CD4-positive, alpha-beta T cell treated with Interleukin-6 for 4 hours (primary cell): ENCODE measurements around the gene KLK8.

ENCODE experiments used
- DNase-seq: peaks from one replicate; pipeline ENCODE4 v3.0.0-alpha.2; 2020; ENCODE audit warnings: mixed read lengths

The KLK8 gene, protein sequence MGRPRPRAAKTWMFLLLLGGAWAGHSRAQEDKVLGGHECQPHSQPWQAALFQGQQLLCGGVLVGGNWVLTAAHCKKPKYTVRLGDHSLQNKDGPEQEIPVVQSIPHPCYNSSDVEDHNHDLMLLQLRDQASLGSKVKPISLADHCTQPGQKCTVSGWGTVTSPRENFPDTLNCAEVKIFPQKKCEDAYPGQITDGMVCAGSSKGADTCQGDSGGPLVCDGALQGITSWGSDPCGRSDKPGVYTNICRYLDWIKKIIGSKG

DNA sequence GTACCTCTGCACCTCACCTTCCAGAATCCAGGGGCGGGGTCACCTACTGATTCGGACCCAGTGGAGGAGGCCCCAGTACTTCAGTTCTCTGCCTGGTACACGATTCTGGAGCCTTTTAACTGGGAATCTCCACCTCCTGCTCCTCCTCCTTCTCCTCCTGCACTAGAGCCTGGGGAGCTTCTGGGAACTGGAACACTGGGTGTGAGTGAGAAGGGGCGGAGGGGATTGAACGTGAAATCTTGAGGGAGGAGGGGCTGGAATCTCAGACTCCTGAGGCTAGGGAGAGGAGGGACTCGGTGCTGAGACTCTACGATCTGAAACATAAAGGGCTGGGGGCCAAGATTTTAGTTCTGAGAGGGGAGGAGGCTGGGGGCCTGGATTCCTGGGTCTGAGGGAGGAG is at the start of gene KLK8:
TSS of gene KLK8 (minus strand) at position 90 of the 400 bp plus-strand sequence. CDS start 437 bp downstream, outside the sequence.
- DNase-seq: no peak

DNA sequence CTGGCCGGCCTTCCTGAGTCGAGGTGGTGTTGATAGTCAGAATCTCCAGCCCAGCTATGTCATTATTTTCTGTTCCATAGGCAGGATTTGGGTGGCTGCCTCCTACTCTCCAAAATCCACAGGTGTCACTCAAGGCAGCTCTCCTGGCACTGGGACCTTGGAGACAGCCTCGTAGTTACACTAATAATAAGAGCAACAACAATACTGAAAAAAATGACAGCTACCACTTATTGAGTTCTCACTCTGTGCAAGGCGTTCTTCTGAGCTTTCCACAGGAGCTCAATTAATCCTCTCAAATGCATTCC is 45.6 kb upstream of the KLK8 start:
- no peak for DNase-seq

DNA sequence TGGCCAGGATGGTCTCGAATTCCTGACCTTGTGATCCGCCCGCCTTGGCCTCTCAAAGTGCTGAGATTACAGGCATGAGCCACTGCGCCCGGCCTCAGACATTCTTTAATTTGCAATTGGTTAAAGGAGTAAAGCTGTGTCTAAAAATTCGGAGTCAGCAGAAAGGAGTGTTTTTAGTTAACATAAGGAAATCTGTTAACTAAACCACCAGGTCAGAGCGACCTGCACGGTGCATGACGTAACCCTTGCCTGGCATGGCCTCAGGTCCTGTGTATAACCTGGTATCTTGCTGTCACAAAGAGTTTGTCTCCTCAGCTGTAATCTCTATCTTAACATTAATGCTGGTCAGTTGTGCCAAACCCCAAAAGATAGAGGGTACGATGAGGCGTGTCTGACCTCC is 42.9 kb upstream of the KLK8 start:
- DNase-seq: no peak

DNA sequence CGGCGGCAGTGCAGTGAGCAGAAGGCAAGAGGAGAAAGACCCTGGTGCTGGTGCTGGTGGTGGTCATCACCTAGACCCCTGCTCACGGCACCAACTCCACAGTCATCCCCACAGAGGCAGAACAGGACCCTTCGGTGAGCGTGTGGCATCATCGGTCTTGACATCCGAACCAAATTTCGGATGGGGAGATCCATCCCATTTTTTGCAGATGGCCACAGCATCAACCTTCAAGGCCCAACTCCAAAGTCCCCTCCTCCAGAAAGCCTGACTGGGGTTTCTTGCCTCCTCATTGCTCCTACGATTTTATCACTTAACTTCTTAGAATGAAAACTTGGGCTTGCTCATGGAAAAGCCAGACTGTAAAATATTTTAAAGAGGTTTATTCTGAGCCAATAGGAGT is 42.1 kb upstream of the KLK8 start:
- DNase-seq: no peak

DNA sequence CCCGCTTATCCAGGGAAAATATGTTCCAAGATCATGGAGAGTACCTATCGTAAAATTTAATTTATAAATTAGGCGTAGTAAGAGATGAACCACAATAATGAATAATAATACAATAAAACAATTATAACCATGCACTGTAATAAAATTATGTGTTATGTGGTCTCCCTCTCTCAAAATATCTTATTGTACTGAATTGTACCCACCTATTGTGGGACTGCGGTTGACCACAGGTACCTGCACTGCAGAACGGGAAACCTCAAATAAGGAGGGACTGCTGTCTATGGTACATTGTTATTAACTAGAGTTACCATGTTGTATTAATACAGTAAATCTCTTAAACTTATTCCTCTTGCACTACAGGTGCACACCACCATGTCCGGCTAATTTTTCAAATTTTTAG is 38.7 kb upstream of the KLK8 start:
- DNase-seq: no peak

DNA sequence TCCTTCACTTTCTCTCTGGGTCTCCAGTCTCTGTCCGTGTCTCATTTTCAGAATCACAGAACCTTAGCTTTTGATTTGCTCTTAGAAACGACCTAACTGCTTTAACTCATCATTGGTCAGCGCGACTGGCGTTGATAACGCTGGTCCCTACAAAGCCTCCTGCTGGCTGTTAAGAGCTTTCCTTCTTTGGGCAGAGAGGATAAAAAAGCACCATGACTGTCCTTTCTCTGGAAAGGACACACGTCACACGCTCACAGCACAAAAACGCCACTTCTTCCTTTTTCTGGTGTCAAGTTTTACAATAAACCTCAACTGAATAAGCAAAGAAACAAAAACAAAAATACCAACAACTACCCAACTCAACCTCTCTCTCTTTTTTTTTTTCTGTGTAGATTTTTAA is 35.1 kb upstream of the KLK8 start:
- DNase-seq: no peak

DNA sequence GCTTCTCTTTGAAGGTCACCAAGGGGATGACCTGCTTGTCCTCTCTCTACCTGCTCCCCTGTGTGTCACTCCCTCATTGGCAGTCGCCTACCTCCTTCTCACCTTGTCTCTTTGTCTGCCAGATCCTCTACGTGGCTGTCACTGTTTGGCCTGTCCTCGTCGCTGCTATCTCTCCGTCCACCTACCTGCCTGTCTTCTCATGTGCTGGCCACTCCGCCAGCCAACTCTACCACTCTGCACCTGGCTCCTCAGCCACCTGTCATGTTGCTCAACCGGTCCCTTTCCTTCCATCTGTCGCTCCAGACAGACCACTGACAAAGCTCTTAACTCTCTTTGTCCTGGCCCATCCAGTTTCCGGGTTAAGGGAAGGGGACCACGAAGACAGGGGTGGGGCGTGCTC is 33.3 kb upstream of the KLK8 start, which contains the start of gene KLK12:
TSS of gene KLK12 (minus strand) at position 299 of the 400 bp plus-strand sequence. CDS start 381 bp downstream, outside the sequence.
- no peak for DNase-seq

DNA sequence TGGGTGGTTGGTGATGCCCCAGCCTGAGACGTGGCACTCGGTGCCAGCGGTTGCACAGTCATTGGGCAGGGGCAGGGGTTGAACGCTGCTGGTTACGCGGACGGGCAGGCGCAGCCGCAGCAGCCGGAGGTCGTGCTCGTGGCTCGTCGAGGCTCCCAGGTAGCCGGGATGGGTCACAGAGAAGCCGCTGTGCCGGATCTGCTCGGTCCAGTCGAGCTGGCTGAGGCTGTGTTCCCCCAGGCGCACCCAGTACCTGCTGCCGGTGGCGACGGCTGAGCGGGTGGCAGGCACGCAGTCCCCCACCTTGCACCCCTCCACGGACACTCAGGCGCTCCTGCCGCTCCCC is 30.4 kb upstream of the KLK8 start:
- DNase-seq: no peak

DNA sequence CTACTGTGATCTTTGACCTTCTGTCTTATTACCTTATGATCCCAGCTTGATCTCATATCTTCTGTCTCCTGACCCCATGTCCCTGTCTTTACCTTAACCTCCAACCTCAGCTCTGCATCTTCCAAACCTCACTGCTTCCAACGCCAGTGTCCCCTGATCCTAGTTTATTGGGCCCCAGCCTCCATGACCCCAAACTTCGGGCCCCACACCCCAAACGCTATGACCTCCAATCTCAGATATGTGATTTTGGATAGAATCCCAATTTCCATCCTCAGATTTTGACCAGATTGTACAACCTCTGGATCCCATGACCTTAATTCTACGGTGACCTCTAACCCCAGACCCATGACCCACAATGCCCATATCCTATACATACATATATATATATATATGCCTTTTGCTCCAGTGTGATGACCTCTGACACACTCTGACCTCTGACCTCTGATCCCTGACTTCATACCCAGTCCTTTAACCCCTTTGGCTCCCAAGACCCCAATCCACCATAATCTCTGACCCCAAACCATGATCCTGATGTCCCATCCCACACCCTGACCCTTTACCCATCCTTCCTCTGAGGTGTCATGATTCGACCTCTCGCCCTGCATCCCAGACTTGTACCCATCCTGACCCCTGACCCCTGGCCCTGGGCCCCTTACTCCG is 29.9 kb upstream of the KLK8 start:
- no peak for DNase-seq

DNA sequence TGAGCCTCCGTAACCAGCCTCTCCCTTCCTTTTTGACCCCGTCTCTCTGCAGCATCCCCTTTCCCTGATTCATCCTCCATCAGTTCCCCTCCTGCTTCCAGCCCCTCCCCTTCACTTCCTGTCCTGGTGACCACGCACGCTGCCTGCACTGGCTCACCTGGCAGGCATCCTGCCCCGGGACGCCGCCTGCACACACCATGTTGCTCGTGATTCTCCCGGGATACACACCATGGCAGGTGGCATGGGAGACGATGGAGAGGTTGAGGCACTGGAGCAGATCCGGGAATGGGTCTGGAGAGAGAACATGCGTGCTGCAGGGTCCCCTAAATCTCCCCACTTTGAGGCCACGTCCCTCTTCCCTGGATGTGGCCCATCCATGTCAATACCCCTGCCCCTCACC is 29.2 kb upstream of the KLK8 start:
- no peak for DNase-seq

DNA sequence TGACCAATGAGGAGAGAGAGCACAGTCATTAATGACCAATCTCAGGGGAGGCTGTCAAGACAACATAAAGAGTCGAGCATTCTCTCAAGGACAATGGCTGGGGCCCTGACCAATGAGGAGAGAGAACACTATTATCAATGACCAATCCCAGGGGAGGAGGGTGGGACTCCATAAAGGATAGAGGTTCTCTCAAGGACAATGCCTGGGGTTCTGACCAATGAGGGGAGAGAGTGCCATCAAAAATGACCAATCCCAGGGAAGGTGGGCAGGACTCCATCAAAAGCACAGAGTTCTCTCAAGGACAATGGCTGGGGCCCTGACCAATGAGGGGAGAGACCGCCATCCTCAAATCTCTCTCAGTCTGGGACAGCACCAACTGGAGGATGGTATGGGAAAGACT is 28.3 kb upstream of the KLK8 start:
- DNase-seq: no peak

DNA sequence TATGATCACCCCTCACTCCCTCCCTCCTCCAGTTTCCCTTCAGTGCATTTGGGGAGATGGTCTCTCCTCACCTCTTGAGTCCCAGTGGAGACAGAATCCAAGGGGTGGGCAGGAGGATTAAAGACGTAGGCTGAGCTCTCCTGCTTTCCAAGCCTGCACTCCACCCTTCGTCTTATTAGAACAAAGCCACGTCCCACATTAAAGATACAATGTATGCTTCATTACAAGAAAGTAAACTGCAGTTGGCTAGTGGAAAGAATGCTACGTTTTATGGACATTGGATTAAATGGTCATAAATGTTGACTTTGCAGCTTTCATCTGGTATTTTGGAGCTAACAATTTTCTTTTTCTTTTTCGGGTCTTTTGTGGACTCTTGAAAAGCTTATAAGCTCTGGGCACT is 26.5 kb upstream of the KLK8 start:
- DNase-seq: no peak

DNA sequence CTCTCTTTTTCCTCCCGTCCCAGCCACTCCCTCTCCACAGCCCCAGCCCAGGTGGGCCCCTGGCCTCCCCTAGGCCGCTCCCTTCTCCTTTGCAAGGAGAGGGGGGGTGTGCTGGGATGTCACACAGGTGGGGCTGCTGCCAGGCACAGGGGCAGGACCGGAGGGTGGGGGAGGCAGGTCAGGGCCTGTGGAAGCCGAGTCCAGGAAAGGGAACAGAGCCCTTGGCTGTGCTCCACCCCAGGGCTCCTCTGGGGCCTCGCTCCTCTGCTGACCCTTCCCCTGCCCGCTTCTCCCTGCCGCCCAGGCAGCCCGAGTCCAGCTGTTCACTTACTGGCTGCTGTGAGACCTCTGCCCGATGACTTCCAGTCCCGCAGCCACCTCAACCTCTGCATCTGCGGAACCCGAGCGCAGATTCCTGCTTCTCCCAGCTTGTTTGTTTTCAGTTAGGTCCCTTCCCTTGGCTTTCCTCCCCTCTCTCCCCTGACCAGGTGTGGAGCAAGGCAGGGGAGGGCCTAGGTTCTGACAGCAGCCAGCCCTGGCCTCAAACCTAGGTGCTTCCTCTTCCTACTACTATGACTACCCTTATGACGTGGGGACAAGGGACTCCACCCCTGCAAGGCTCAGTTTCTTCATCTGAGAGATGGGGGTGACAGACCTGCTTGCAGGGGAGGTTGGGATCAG is 25.9 kb upstream of the KLK8 start:
- no peak for DNase-seq

DNA sequence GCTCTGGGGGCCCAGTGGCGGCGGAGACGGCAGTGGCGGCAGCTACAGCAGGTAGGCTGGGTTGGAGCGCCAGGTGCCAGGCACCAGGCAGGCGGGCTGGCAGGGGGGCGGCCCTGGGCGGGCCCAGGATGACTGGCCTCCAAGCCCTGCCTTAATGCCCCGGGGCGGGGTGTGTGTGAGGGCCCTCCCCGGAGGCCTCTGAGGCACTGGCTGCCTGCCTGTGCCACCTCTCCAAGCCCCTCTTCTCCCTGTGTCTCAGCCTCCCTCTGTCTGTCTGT is 25.1 kb upstream of the KLK8 start, which contains the start of gene KLK11:
TSS of gene KLK11 (minus strand) at position 63 of the 278 bp plus-strand sequence. CDS start 985 bp downstream, outside the sequence.
- DNase-seq: no peak

DNA sequence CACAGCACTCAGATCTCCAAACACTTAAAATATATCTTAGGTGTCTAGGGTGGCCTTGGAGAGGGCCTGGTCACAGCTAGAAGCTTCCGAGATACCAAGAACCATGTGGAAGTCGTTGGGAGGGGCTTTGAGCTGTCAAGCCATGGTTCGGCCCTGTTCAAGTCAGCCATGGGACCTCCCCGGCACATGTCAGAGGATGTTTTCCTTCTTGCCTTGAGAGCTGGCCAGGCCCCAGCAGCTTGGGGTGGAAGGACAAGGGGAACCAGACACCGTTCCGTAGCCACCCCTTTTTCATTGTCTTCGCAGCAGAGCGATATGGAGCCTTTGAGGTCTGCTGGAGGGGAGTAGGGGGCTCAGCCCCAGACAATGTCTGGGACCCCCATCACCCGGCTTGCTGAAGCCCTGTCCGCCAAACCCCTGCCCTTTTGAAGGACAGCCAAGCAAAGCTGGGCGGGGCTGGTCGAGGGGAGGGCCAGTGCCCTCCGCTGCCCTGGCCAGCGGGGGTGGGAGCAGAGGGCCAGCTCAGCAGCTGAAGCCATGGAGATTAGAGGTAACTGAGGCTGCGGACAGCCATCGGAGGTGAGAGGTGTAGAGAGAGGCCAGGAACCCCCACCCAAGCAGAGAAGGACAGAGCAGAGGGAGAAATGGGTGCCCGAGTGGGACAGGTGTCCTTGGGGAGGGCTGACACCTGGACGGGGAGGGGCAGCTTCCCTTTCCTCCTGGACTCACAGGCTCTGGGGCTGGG is 24.6 kb upstream of the KLK8 start:
- no peak for DNase-seq

DNA sequence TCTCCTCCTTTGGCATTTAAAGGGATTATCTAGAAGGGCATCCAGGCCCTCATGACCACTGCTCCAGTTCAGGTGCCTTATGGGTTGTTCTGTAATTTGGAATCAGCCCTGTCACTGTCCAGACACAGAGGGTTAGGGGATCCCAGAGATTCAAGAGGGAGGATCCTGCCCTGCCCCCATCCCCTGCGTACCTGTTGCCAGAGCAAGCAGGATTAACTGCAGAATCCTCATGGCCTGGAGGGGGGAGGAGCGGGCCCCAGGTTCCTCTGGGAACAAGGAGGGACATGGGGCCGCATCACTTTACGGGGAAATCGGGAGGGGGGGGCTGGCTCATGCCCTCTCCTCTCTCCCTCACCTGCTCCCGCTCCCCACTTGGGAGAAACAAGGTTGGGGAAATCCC is 24.0 kb upstream of the KLK8 start:
- DNase-seq: no peak

DNA sequence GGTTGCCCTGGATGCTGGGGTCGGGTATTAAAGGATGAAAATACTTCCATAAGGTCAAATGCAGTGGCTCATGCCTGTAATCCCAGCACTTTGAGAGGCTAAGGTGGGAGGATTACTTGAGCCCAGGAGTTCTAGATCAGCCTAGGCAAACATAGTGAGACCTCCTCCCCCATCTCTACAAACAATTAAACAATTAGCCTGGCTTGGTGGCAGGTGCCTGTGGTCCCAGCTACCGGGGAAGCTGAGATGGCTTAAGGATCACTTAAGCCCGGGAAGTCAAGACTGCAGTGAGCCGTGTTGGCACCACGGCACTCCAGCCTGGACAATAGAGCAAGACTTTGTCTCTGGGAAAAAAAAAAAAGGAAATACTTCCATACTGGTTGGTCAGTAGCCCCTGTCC is 23.5 kb upstream of the KLK8 start:
- DNase-seq: no peak

DNA sequence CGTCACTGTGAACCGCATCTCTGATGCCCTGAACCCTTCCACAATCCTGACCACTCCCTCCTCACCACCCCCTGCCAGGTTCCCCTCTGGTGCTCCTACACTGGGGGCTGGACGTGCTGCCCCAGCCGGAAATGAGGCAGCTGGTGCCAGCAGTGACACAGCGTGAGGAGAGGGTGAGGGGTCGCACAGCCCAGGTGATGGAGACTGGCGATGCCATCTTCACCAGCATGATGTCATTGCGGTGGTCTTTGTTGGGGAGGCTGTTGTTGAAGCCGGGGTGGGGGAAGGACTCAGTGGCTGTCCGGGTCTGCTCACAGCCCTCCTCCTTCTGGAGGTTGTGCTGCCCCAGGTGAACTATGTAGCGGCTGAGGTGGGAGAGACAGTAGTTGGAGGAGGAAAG is 22.5 kb upstream of the KLK8 start:
- no peak for DNase-seq

DNA sequence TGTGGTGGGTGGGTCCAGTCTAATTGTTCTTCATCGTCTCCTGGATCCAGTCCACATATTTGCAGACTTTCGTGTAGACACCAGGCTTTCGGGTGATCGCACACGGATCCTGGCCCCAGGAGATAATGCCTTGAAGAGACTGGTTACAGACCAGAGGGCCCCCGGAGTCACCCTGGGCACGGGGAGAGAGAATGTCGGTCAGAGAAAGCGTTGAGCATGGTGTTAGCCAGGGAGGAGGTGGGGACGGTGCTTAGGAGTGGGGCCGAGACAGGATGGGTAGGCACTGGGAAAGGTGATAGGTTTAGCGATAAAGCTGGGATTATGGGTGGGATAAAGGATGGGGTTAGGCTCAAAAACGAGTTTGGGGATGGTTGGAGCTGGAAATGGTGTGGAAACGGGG is 21.1 kb upstream of the KLK8 start:
- no peak for DNase-seq

DNA sequence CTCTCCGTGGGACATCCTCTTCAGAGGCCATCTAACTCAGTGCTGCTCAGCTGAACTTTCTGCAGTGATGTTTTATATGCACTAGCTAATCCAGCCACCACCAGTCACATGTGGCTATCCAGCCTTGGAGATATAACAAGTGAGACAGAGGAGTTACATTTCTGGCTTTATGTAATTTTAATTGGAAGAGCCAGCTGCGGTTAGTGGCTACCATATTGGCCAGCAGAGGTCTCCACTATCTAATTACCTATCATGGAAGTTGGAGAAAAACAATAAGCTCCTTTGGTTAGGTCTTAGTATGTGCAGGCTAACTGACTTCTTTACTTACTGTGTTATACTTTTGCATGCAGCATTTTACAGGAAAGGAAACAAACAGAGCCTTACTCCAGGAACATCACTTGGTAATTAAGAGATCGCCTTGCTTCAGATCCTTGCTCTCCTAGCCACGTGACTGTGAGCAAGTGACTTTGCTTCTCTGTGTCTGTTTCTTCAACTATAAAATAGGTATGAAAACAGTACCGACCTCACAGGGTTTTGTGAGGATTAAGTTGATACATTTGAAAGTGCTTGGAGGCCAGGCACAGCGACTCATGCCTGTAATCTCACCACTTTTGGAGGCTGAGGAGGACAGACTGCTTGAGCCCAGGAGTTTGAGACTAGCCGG is 19.7 kb upstream of the KLK8 start:
- DNase-seq: peak; percentile 13

DNA sequence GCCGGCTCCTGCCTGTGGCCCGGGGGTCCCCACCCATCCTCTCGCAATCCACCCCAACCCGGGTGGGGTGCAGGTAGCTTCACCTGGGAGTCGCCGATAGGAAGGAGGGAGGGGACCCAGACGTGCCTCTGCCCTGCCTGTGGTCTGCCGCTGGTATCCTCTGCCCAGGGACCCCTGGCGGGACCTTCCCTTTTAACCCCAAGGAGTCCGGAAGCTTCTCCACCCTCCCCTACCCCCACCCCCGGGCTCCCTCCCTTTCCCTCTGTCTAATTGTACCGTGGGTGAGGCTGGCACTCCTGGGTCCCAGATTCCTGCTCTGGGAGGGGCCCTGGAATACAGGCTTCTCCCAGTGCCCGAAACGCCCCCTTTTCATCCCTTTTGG is 18.1 kb upstream of the KLK8 start, which contains the start of gene KLK10:
TSS of gene KLK10 (minus strand) at position 166 of the 382 bp plus-strand sequence. CDS start 579 bp downstream, outside the sequence.
- DNase-seq: no peak

DNA sequence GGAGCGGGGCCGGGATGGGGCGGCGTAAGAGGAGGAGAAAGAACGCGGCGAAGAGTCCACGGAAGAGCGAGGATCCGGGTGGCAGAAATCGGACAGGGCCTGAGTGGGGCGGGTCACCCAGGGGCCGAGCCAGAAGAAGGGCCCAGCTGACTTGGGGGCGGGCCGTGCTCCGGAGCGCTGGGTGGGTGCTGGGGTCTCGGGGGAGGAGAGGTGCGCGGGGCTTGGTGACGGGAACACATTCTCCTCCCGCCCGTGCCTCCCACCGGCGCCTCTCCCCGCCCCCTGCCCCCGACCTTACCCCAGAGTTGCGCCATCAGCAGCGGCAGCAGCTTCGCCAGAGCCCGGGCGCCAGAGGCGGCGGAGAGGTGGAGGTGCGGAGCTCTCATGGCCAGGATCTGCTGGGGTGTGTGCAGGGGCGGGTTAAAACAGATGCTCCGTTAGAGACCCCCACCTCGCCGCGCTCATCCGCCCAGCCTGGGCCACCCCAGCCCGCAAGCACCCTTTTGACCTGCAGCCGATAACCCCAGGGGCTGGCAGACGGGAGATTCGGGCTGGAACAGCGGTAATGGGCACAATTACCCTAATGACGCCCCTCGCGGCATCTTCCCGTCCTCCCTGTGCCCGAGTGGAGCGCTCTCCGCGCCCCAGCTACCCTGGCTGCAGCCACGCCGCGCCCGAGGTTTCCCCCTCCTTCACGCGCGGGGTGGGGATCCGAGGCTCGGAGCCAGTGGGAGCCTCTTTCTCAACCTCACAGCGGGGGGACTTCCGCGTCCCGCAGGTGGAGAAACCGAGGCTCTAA is 17.5 kb upstream of the KLK8 start:
- DNase-seq: no peak
